Measurements from ENCODE around the gene KCNQ1. TPM values are rescaled to one million over a fixed set of nuclear protein-coding genes. Genes with fewer than 3 reads are reported as not detected.

KCNQ1 gene
- total and polyA plus RNA-seq, 4 donors: 15.4 to 41.7 (median 26.2) TPM

DNA sequence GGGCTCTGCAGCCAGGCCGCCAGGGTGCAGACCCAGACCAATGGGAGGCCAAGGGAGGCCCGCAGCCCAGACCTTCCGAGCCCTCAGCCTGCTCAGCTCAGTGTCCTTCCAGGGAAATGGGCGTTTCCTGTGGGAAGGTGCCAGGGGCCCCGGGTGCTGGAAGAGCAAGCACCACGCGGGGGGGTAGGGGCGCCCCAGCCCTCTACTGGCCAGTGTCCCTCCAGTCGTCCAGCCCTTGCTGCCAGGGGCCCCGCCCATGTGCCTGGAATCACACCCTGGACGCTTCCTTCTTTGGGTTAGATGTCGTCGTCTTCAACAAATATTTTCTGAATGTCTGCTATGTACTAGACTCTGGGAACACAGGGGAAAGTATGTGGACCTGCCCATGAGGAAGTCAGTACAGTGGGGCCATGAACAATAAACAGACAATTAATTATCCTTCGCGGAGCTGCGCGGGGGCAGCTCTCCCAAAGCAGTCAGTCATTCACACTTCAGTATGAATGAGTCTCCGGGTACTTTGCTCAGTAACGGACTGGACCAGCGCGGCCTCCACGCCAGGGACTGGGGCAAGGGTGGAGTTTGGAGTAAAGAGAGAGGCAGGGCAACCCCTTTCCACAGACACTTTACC, 380.6 kb downstream of the KCNQ1 start:
- Histone ChIP-seq H3K27me3 (ENCODE audit: control insufficient read depth in 3 of 3, insufficient read depth in 3 of 3, low read length in 2 of 3) (no peaks in the 10 kb centered on the region), H3K9ac (ENCODE audit: insufficient read depth in 1 of 2, low read length in 2 of 2) (peak overlapping the region in 1 of 2 donors; percentile 54), H3K9me3 (ENCODE audit: control insufficient read depth in 4 of 4, insufficient read depth in 3 of 4, low read length in 3 of 4) (peaks cover 0 to 4% (median 1%) of the 10 kb centered on the region in 4 donors), H3K4me1 (ENCODE audit: control insufficient read depth in 5 of 5, insufficient read depth in 5 of 5, low read length in 5 of 5) (peaks cover 0 to 31% (median 10%) of the 10 kb centered on the region in 5 donors), H3K27ac (ENCODE audit: low read depth in 1 of 2, low read length in 1 of 2) (peak overlapping the region; percentile 62 to 76), H3K36me3 (ENCODE audit: control insufficient read depth in 4 of 4, insufficient read depth in 4 of 4, low read length in 4 of 4) (no peaks in the 10 kb centered on the region), H3K4me3 (no peak overlapping the region)
- WGBS, 2 donors: 23 to 31% methylated on average over 22 of the region's 22 CpGs
- no peak for TF ChIP-seq CTCF (IDR thresholded peaks at IDR 0.05; ENCODE audit: control extremely low read depth, extremely low read depth)
- DNase-seq (peak; percentile 34 to 57 (median 44)), ATAC-seq (ENCODE audit: insufficient read depth, low FRiP score) (peak; percentile 39)

- Histone ChIP-seq H3K4me3 (no peak overlapping the region), H3K9ac (ENCODE audit: insufficient read depth in 1 of 2, low read length in 2 of 2) (peak overlapping the region in 1 of 2 donors; percentile 54), H3K27ac (ENCODE audit: low read depth in 1 of 2, low read length in 1 of 2) (peak overlapping the region; percentile 62 to 76), H3K36me3 (ENCODE audit: control insufficient read depth in 4 of 4, insufficient read depth in 4 of 4, low read length in 4 of 4) (no peaks in the 10 kb centered on the region), H3K4me1 (ENCODE audit: control insufficient read depth in 5 of 5, insufficient read depth in 5 of 5, low read length in 5 of 5) (peaks cover 0 to 34% (median 10%) of the 10 kb centered on the region in 5 donors), H3K27me3 (ENCODE audit: control insufficient read depth in 3 of 3, insufficient read depth in 3 of 3, low read length in 2 of 3) (no peaks in the 10 kb centered on the region), H3K9me3 (ENCODE audit: control insufficient read depth in 4 of 4, insufficient read depth in 3 of 4, low read length in 3 of 4) (peaks cover 0 to 4% (median 1%) of the 10 kb centered on the region in 4 donors)
- 11 to 25% methylated on average over 29 of the region's 29 CpGs for WGBS, 2 donors
- ATAC-seq (ENCODE audit: insufficient read depth, low FRiP score) (peak; percentile 86), DNase-seq (peak; percentile 88 to 95 (median 93))
- TF ChIP-seq CTCF (IDR thresholded peaks at IDR 0.05; ENCODE audit: control extremely low read depth, extremely low read depth): no peak
These were observed 381.3 kb downstream of the KCNQ1 start for GRCh38 chr11:2825889-2826678.

DNA sequence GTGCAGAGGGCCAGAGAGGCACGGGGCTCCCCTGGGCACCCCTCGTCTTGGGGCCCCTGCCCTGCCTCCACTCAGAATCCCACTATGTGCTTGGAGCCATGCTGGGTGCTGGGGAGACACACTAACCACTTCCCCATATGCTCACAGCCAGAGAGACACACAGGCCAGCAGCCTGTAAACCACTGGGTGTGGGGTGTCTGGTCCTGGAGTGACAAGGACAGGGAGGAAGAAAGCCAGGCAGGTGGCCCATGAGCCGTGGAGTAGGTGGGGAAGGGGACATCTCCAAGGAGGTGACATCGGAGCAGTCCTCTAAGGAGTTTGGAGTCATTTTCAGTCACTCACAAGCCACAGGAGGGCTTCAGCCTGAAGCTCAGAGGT, 381.9 kb downstream of the KCNQ1 start:
- H3K4me1 ChIP-seq (ENCODE audit: control insufficient read depth in 5 of 5, insufficient read depth in 5 of 5, low read length in 5 of 5): peaks cover 0 to 34% (median 10%) of the 10 kb centered on the region in 5 donors
- no peaks in the 10 kb centered on the region for H3K27me3 ChIP-seq (ENCODE audit: control insufficient read depth in 3 of 3, insufficient read depth in 3 of 3, low read length in 2 of 3)
- no peak overlapping the region for H3K4me3 ChIP-seq
- TF ChIP-seq CTCF (IDR thresholded peaks at IDR 0.05; ENCODE audit: control extremely low read depth, extremely low read depth): no peak
- H3K9ac ChIP-seq (ENCODE audit: insufficient read depth in 1 of 2, low read length in 2 of 2): no peak overlapping the region
- peaks cover 0 to 4% (median 1%) of the 10 kb centered on the region in 4 donors for H3K9me3 ChIP-seq (ENCODE audit: control insufficient read depth in 4 of 4, insufficient read depth in 3 of 4, low read length in 3 of 4)
- DNase-seq (no peak), ATAC-seq (ENCODE audit: insufficient read depth, low FRiP score) (peak; percentile 20)
- H3K36me3 ChIP-seq (ENCODE audit: control insufficient read depth in 4 of 4, insufficient read depth in 4 of 4, low read length in 4 of 4): no peaks in the 10 kb centered on the region
- WGBS, 2 donors: 19 to 39% methylated on average over 4 of the region's 4 CpGs
- peak overlapping the region; percentile 62 to 75 for H3K27ac ChIP-seq (ENCODE audit: low read depth in 1 of 2, low read length in 1 of 2)
